ENCODE results near the gene TSPAN3. TPM values are rescaled to one million over a fixed set of nuclear protein-coding genes. Genes with fewer than 3 reads are reported as not detected.
A peak's percentile ranks its signal among the peaks of the same experiment; 100 is the strongest.

The TSPAN3 gene
- total RNA-seq, 1 experiment from 2014 or later = 140 TPM

- H2AFZ ChIP-seq (ENCODE audit: low read length) = no peak overlapping the region
- BruUV-seq (replicated peaks) = no TSS peak
- intact Hi-C loops (cut with micrococcal nuclease) = no loop called here
- no peak overlapping the region for H3K27ac ChIP-seq (ENCODE audit: low read length)
- no peak overlapping the region for H3K4me3 ChIP-seq (ENCODE audit: low read length)
- no peak for DNase-seq
- H3K27me3 ChIP-seq (ENCODE audit: low read length) = no peaks in the 10 kb centered on the region
- no peaks in the 10 kb centered on the region for H3K9me3 ChIP-seq (ENCODE audit: low read length)
- no peaks in the 10 kb centered on the region for H3F3A ChIP-seq (ENCODE audit: low read length, unreplicated experiment)
- ATAC-seq = no peak
- no peak for TF ChIP-seq EZH2phosphoT487 (IDR thresholded peaks at IDR 0.05; ENCODE audit: borderline replicate concordance, low read length)
- no peak for TF ChIP-seq EZH2 (IDR thresholded peaks at IDR 0.05; ENCODE audit: low read length, unreplicated experiment)
- no peak for TF ChIP-seq CTCF (conservative IDR thresholded peaks at IDR 0.05; ENCODE audit: low read depth, low read length)
- no peaks in the 10 kb centered on the region for H4K20me1 ChIP-seq (ENCODE audit: low read length)
- no peaks in the 10 kb centered on the region for H3K36me3 ChIP-seq (ENCODE audit: low read depth, low read length)
- CTCF ChIA-PET = no interaction called here
- no peaks in the 10 kb centered on the region for H3K79me2 ChIP-seq (ENCODE audit: low read length)
- no peaks in the 10 kb centered on the region for H3K9me2 ChIP-seq (replicated peaks; ENCODE audit: low read length)
- no peaks in the 10 kb centered on the region for H3K4me1 ChIP-seq (ENCODE audit: insufficient read depth, low read length)
- POLR2A ChIA-PET (ENCODE audit: unreplicated experiment) = no interaction called here
- no peak overlapping the region for H3K9ac ChIP-seq (ENCODE audit: low read length)
- no peak overlapping the region for H3K4me2 ChIP-seq (ENCODE audit: low read length)
Observed at GRCh38 chr15:77014132-77015081, 56.5 kb downstream of the TSPAN3 start.

DNA sequence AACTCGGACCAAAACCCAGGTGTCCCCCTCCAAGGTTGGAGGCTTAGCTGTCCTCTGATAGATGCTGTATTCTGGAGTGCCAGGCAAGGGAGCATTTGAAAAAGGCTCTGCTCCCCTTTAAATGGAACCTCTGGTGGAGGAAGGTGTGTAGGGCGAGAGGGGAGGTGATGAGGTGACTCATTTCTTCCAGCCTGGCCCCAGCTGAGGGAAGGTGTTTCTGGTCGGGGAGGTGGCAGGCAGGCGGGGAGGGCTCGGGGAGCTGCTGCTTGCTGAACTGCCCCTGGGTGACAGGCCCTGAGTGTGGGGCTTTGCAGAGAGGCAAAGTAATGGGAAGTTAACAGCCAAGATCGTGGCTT lies 57.2 kb downstream of the TSPAN3 start:
- no peak overlapping the region for H2AFZ ChIP-seq (ENCODE audit: low read length)
- intact Hi-C loops (cut with micrococcal nuclease) = no loop called here
- no TSS peak for BruUV-seq (replicated peaks)
- no peak overlapping the region for H3K4me2 ChIP-seq (ENCODE audit: low read length)
- no peaks in the 10 kb centered on the region for H3K79me2 ChIP-seq (ENCODE audit: low read length)
- no peak overlapping the region for H3K4me3 ChIP-seq (ENCODE audit: low read length)
- no peak overlapping the region for H3K27ac ChIP-seq (ENCODE audit: low read length)
- no peaks in the 10 kb centered on the region for H3K27me3 ChIP-seq (ENCODE audit: low read length)
- no peaks in the 10 kb centered on the region for H3F3A ChIP-seq (ENCODE audit: low read length, unreplicated experiment)
- no peak for ATAC-seq
- ChIA-PET CTCF (no interaction called here), POLR2A (ENCODE audit: unreplicated experiment) (interaction anchor here (0.6 kb wide), 1 partner anchor 21 kb away, joined by 4 read pairs; no protein-coding TSS in a partner anchor)
- no peaks in the 10 kb centered on the region for H3K9me3 ChIP-seq (ENCODE audit: low read length)
- no peak overlapping the region for H3K9ac ChIP-seq (ENCODE audit: low read length)
- no peaks in the 10 kb centered on the region for H3K4me1 ChIP-seq (ENCODE audit: insufficient read depth, low read length)
- peak; percentile 12 for DNase-seq
- H4K20me1 ChIP-seq (ENCODE audit: low read length) = no peaks in the 10 kb centered on the region
- no peaks in the 10 kb centered on the region for H3K36me3 ChIP-seq (ENCODE audit: low read depth, low read length)
- no peaks in the 10 kb centered on the region for H3K9me2 ChIP-seq (replicated peaks; ENCODE audit: low read length)
- TF ChIP-seq EZH2phosphoT487 (IDR thresholded peaks at IDR 0.05; ENCODE audit: borderline replicate concordance, low read length) (no peak), EZH2 (IDR thresholded peaks at IDR 0.05; ENCODE audit: low read length, unreplicated experiment) (no peak), CTCF (conservative IDR thresholded peaks at IDR 0.05; ENCODE audit: low read depth, low read length) (no peak)

DNA sequence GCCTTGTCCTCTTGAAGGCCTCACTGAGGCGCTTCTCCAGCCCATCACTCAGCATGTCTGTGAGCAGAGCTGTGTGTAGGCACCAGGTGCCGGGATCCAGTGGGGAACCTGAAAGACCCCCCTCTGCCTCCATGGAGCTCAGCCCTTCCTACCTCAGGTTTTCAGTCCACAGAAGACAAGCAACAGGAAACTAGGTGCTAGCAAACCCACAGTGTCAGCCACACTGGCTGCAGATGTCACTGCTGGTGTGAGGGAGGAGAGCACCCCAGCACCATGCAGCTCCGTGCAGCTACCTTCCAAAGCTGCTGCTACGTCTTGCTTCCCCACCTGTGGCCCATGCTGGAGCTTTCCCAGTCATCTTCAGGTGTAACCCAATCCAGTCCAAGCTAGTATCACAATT lies 58.0 kb downstream of the TSPAN3 start:
- Histone ChIP-seq H3F3A (ENCODE audit: low read length, unreplicated experiment) (no peaks in the 10 kb centered on the region), H3K9ac (ENCODE audit: low read length) (no peak overlapping the region), H2AFZ (ENCODE audit: low read length) (no peak overlapping the region), H3K79me2 (ENCODE audit: low read length) (no peaks in the 10 kb centered on the region), H3K9me2 (replicated peaks; ENCODE audit: low read length) (no peaks in the 10 kb centered on the region), H3K4me1 (ENCODE audit: insufficient read depth, low read length) (no peaks in the 10 kb centered on the region), H3K4me2 (ENCODE audit: low read length) (no peak overlapping the region), H3K4me3 (ENCODE audit: low read length) (no peak overlapping the region), H3K9me3 (ENCODE audit: low read length) (no peaks in the 10 kb centered on the region), H3K27ac (ENCODE audit: low read length) (no peak overlapping the region), H4K20me1 (ENCODE audit: low read length) (no peaks in the 10 kb centered on the region), H3K27me3 (ENCODE audit: low read length) (no peaks in the 10 kb centered on the region), H3K36me3 (ENCODE audit: low read depth, low read length) (no peaks in the 10 kb centered on the region)
- CTCF ChIA-PET = no interaction called here
- TF ChIP-seq CTCF (conservative IDR thresholded peaks at IDR 0.05; ENCODE audit: low read depth, low read length) (no peak), EZH2phosphoT487 (IDR thresholded peaks at IDR 0.05; ENCODE audit: borderline replicate concordance, low read length) (no peak), EZH2 (IDR thresholded peaks at IDR 0.05; ENCODE audit: low read length, unreplicated experiment) (no peak)
- intact Hi-C loops (cut with micrococcal nuclease) = no loop called here
- POLR2A ChIA-PET (ENCODE audit: unreplicated experiment) = interaction anchor here (0.6 kb wide), 1 partner anchor 21 kb away, joined by 4 read pairs; no protein-coding TSS in a partner anchor
- ATAC-seq (no peak), DNase-seq (no peak)
- BruUV-seq (replicated peaks) = no TSS peak

Measured in PC-3 (cell line).